GM18868 (cell line): ENCODE measurements around the gene MICU1.
"Not testable (repeated sequence)": the region's sequence is repeated elsewhere in the genome, so short reads cannot be mapped to it uniquely, and the experiment has no call there.

ENCODE experiments used
- ATAC-seq: cut with Tn5 transposase; IDR thresholded peaks from one replicate; pipeline ENCODE4 v1.9.1; 2021; ENCODE audit warnings: mild to moderate bottlenecking, moderate library complexity; ENCODE audit not compliant: unreplicated experiment

The MICU1 gene

GRCh38 chr10:72353965-72354355 is 271.9 kb downstream of the MICU1 start:
- no peak for ATAC-seq

DNA sequence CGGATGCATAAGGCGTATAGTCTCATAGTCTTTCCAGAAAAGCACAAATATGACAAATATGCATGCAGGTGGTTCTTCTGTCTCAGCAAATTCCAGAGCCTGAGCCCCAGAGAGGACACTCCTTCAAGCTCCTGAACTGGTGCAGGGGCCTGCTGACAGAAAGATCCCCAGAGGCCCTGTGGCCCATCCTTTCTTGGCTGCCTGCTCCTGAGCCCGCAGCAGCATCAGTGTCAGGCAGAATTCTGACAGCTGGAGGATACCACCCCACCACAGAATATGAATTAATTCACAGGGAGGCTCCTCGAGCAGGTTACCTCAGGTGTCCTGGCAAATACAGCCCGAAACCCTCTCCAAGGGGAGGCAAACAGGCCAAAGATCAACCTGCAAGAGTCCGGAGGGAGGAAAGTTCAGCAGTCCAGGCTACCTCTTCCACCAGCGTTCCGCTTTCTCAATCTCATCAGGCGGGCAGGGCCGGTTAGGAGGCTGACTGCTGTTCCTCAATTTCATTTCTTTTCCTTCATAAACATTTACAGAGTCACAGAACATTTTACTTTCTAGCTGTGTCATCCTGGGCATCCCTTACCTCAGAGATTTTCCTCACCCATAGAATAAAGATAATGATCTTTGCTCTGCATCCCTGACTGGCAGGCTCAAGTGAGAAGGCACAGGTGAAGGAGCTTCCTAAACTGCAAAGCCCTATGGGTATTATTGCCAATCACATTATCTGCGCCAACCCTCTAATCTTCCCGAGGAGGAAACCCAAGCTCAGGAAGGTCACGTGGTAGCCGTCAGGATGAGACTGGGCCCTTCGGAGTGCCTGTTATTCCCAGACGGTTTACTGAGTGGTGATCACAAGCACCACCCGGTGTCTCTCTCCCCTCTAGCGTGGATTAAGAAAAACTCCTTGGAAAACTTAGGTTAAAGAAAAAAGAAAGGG is 272.6 kb downstream of the MICU1 start:
- ATAC-seq: no peak

GRCh38 chr10:72351479-72351878 is 274.4 kb downstream of the MICU1 start:
- no peak for ATAC-seq

- ATAC-seq: no peak
Observed at GRCh38 chr10:72349438-72349837, 276.4 kb downstream of the MICU1 start.

DNA sequence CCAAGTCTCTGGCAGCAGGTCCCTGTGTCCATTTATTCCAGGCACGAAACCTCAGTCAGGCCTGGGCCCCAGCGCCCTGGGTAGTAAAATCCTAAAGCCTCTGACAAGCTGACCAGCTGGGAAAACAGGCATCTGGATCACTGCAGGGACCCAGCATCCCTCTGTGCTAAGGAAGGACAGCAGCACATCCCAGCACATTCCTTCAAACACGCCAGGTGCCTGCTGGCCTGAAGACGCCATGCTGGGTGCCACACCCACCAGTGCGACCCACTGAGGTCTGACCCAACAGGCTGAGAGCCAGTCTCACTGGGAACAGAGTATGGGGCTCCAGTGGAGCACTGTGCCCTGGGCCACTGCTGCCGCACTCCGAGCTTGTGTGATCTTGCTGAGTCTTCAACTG is 277.6 kb downstream of the MICU1 start:
- no peak for ATAC-seq

DNA sequence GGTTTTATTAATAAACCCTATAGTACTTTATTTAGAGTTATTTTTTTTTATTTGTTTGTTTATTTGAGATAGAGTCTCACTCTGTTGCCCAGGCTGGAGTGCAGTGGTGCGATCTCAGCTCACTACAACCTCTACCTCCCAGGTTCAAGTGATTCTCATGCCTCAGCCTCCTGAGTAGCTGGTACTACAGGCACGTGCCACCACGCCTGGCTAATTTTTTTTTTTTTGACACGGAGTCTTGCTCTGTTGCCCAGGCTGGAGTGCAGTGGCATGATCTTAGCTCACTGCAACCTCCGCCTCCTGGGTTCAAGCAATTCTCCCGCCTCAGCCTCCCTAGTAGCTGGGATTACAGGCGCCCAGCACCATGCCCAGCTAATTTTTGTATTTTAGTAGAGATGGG is 279.8 kb downstream of the MICU1 start:
- not testable (repeated sequence) for ATAC-seq

- ATAC-seq: peak; percentile 53
Observed at GRCh38 chr10:72344932-72345331, 280.9 kb downstream of the MICU1 start.

DNA sequence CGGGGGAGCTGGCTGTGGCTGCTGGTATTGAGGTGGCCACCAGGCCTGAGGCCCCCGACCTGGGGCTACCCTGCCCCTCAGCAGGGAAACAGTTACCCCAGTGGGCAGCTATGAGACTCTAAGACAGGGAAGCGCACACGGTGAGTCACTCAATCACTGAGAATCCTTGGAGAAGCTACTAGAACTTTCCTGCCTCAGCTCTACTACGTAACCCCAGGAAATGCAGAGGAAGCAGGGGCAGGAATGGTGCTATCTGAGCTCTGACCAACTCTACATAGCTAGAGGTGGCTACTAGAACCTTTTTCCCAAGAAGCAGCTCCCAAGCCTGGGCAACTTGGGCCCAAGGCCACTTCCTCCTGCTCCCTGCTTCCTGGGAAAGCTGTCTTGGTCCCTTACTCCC is 283.0 kb downstream of the MICU1 start:
- no peak for ATAC-seq

GRCh38 chr10:72340510-72341261 is 285.2 kb downstream of the MICU1 start:
- ATAC-seq: no peak

DNA sequence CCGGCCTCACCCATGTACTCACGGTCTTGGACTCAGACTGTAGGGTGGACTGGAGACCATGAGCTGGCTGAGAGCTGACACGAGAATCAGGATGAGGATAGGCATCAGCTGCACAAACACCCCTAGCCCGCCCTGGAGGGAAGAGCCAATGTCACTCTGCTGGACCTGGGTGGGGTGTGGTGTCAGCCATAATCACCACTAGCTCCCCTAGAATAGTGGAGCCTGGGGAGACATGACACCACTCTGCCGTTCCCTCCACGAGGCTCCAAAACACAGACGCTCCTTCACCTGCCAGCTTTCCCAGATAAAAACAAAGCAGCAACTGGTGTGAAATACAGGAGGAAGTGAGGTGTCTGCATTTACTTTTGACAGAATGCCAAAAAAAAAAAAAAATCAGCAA is 287.7 kb downstream of the MICU1 start:
- no peak for ATAC-seq

DNA sequence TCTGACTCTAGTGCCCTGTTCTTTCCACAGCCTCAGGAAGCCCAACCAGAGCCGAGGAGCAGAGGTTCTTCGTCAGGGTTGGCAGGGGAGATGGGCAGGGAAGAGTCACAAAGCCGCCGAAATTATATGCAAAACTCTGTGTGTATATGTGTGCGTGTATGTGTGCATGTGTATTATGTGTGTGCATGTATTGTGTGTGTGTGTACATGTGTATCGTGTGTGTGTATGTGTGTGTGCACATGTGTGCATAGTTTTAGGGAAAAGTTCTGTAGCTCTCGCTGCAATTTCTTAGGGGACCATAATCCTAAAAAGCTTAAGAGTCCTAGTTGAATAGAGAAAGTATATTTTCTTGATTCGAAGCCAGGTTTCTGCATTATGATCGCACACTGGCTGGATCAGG is 288.2 kb downstream of the MICU1 start:
- no peak for ATAC-seq

DNA sequence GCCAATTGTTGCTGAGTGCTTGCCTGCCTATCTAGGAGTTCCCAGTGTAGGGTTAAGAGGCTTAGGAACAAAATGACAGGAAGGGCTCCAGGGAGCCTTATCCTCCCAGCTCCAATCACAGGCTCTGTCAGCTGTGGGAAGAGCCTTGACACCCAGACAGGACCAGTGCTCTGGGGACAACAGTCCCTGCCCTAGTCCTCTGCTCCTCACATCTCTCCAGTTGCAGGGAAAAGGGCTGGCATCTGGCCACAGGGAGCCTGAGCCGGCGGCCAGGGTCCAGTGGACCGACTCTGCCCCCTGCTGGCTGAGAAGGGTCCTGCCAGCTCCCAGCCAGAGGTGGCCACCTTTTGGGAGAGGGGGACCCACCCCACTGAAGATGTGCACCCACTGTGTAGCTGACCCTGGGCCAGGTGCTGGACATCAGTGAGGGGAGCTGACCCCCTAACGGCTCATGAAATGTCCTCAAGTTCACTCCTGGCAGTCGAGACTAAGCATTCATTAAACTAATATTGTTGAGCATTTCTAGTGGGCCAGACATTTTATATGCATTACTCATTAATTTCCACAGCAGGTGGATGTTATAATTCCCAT is 288.7 kb downstream of the MICU1 start:
- no peak for ATAC-seq

- ATAC-seq: no peak
Observed at GRCh38 chr10:72336259-72337038, 289.4 kb downstream of the MICU1 start.

DNA sequence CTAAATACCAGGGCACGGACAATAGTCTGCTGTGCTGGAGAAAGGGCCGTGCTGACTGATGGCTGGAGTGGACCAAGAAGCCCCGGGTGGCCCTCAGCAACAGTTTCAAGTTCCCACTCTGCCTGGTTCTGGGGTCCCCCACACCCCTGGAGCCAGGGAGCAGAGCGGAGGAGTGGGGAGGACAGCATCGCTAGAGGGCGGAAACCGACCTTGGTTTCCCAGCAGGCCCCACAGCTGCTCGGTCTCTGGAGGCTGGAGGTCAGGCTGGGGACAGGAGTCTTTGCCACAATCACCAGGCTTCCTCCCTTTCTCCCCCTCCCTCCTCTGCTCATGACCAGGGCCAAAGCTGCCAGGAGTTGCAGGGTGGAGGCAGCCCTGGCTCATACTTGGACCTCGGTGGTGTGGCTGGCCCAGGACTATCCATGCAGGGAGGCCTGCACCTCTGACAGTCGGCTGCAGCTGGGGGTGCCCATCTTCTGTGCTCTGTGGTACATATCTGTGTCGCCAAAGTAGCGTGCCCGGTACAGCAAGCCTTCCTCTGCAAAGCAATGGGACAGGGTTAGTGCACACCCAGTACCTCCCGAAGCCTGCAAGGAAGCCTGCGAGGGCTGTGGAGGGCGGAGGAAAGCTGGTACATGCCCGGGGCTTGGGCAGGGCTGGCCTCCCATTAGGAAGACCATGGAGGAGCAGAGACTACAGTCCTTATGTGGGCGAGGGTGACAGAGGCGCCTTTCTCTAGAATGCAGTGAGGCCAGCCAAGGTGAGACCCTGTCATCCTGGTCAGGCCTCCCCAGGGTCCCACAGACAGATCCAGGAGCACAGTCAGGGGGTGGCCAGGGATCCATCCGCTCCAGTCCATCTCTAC is 290.3 kb downstream of the MICU1 start:
- peak; percentile 25 for ATAC-seq

DNA sequence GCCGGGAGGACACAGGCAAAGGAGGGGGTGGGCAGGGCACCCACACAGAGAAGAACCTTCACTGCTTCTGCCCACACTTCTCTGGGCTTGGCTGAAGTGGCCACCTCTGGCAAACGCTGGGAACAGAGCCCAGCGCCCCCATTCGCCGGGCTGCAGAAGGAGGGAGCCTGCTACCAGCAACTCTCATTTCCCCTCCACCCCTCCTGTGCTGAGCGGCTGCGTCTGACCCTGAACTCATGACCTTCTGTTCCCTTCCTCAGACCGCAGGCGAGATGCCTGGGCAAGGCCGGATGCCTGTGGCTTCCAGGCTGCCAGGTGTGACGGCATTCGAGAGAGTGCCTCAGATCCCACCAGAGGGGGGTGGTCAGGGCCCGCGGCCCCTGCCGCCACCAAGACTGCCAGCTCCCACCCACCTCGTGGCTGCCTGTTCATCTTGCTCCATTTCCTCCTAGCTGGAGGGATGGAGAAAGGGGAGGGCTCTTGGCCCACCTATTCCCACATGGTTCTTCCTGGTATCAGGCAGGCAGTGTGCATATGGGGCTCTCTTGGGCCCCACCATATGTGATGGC is 291.0 kb downstream of the MICU1 start:
- peak; percentile 50 for ATAC-seq

GRCh38 chr10:72334196-72334824 is 291.6 kb downstream of the MICU1 start:
- ATAC-seq: no peak

- ATAC-seq: no peak
Observed at GRCh38 chr10:72333112-72334015, 292.5 kb downstream of the MICU1 start.
